Astrocyte (in vitro differentiated cells and primary cell): ENCODE data around the gene ULBP3.

Experiments used
- CTCF ChIP-seq: IDR thresholded peaks from 2 replicates; pipeline ENCODE4 v1.5.1; 2011; ENCODE audit warnings: low read depth, mild to moderate bottlenecking, inconsistent platforms, low read length, moderate library complexity; ENCODE audit not compliant: insufficient read depth
- EZH2 ChIP-seq: IDR thresholded peaks from 2 replicates; pipeline ENCODE4 v1.6.1; 2012; ENCODE audit warnings: mild to moderate bottlenecking, low read length, inconsistent platforms; ENCODE audit not compliant: insufficient read depth

- no peak for TF ChIP-seq CTCF
- TF ChIP-seq EZH2 = no peak
These were observed 39.6 kb downstream of the ULBP3 start for GRCh38 chr6:150029276-150029675.
